Ishikawa (cell line): ENCODE measurements around the gene ISOC1.
A peak's percentile ranks its signal among the peaks of the same experiment; 100 is the strongest.

Source experiments
- CEBPB ChIP-seq: IDR thresholded peaks from 2 replicates; pipeline ENCODE4 v1.6.1; 2012
- CREB1 ChIP-seq: IDR thresholded peaks from 2 replicates; pipeline ENCODE4 v1.6.1; 2012; ENCODE audit warnings: low read depth
- EGR1 ChIP-seq: IDR thresholded peaks from 2 replicates; pipeline ENCODE4 v1.6.1; 2012
- EP300 ChIP-seq: IDR thresholded peaks from 2 replicates; pipeline ENCODE4 v1.6.1; 2012; ENCODE audit warnings: borderline replicate concordance
- FOXM1 ChIP-seq: IDR thresholded peaks from 2 replicates; pipeline ENCODE4 v1.6.1; 2012; ENCODE audit warnings: low read depth, borderline replicate concordance
- MAX ChIP-seq: IDR thresholded peaks from 2 replicates; pipeline ENCODE4 v1.6.1; 2012
- NFIC ChIP-seq: IDR thresholded peaks from 2 replicates; pipeline ENCODE4 v1.6.1; 2012
- RAD21 ChIP-seq: IDR thresholded peaks from 2 replicates; pipeline ENCODE4 v1.6.1; 2012; ENCODE audit warnings: low read depth
- REST ChIP-seq: IDR thresholded peaks from 2 replicates; pipeline ENCODE4 v1.6.1; 2012; ENCODE audit warnings: low read depth, mild to moderate bottlenecking
- TAF1 ChIP-seq: IDR thresholded peaks from 2 replicates; pipeline ENCODE4 v1.6.1; 2012; ENCODE audit warnings: low read depth, mild to moderate bottlenecking
- TCF12 ChIP-seq: IDR thresholded peaks from 2 replicates; pipeline ENCODE4 v1.6.1; 2012; ENCODE audit warnings: low read depth
- TEAD4 ChIP-seq: IDR thresholded peaks from 2 replicates; pipeline ENCODE4 v1.6.1; 2012
- USF1 ChIP-seq: IDR thresholded peaks from 2 replicates; pipeline ENCODE4 v1.6.1; 2012
- YY1 ChIP-seq: IDR thresholded peaks from 2 replicates; pipeline ENCODE4 v1.6.1; 2012; ENCODE audit warnings: low read depth
- ZBTB7A ChIP-seq: IDR thresholded peaks from 2 replicates; pipeline ENCODE4 v1.6.1; 2012; ENCODE audit warnings: low read depth

ISOC1 gene

GRCh38 chr5:129094087-129094923 is at the start of gene ISOC1:
TSS of gene ISOC1 (plus strand) at chr5:129094749. CDS start at chr5:129094767, 18 bp downstream.
- TF ChIP-seq MAX: peak; percentile 82
- TF ChIP-seq FOXM1: no peak
- peak; percentile 52; the same call in 1 of the 2 replicates for TF ChIP-seq EGR1
- TF ChIP-seq TCF12: no peak
- TF ChIP-seq TEAD4: no peak
- TF ChIP-seq CEBPB: no peak
- 0 out of 2 replicates have a peak, but pooled peaks have one; percentile 27 for TF ChIP-seq ZBTB7A
- TF ChIP-seq TAF1: peak; percentile 69
- TF ChIP-seq YY1: peak; percentile 88
- no peak; the same call in 1 of the 2 replicates for TF ChIP-seq RAD21
- TF ChIP-seq REST: no peak

- TF ChIP-seq TAF1 (no peak), EGR1 (no peak), USF1 (no peak), TEAD4 (no peak), EP300 (no peak), REST (no peak), CREB1 (no peak), FOXM1 (no peak), TCF12 (no peak), ZBTB7A (no peak), MAX (no peak), CEBPB (no peak), NFIC (no peak), RAD21 (no peak), YY1 (no peak)
Observed at GRCh38 chr5:129046151-129046550, 48.4 kb upstream of the ISOC1 start.

GRCh38 chr5:129048509-129048908 is 46.0 kb upstream of the ISOC1 start:
- TF ChIP-seq EGR1: no peak
- no peak for TF ChIP-seq CREB1
- TF ChIP-seq EP300: no peak
- TF ChIP-seq MAX: no peak

- TF ChIP-seq USF1 (no peak), MAX (no peak), FOXM1 (no peak), CEBPB (no peak), TEAD4 (no peak), CREB1 (no peak), ZBTB7A (no peak), EGR1 (no peak), NFIC (no peak), TAF1 (no peak), YY1 (no peak), RAD21 (no peak), TCF12 (no peak), REST (no peak), EP300 (no peak)
Observed at GRCh38 chr5:129049126-129049799, 45.3 kb upstream of the ISOC1 start.
